HepG2 (cell line): ENCODE data around the gene SNX11.

Experiments used
- CREB1 ChIP-seq, 2 experiments: fragments of 450-650 bp in 1 of 2; IDR thresholded peaks; 2 replicates each; pipeline ENCODE4 v1.6.1; 2016 to 2017; ENCODE audit warnings: control low read depth in 1 of 2, mild to moderate bottlenecking in 1 of 2, missing compliant biosample characterization in 1 of 2, missing genetic modification characterization in 1 of 2
- CTCF ChIP-seq: sonication (generic); formaldehyde crosslinking; IDR thresholded peaks from 2 replicates; pipeline ENCODE4 v1.5.0; 2020; ENCODE audit warnings: mild to moderate bottlenecking, missing genetic modification reagents, moderate library complexity
- HDAC2 ChIP-seq: sonication (generic); formaldehyde crosslinking; IDR thresholded peaks from 2 replicates; pipeline ENCODE4 v1.4.0; 2020; ENCODE audit warnings: missing genetic modification reagents
- MTF2 ChIP-seq: sonication (generic); formaldehyde crosslinking; IDR thresholded peaks from 2 replicates; pipeline ENCODE4 v1.5.0; 2020; ENCODE audit warnings: missing genetic modification reagents, borderline replicate concordance
- RXRA ChIP-seq: sonication (generic); formaldehyde crosslinking; IDR thresholded peaks from 2 replicates; pipeline ENCODE4 v1.5.1; 2020; ENCODE audit warnings: missing genetic modification reagents
- SOX6 ChIP-seq, 2 experiments: fragments of 450-650 bp in 1 of 2; sonication (generic) in 1 of 2; formaldehyde crosslinking in 1 of 2; IDR thresholded peaks; 2 replicates each; pipeline versions ENCODE4 v1.4.0 to v1.6.1; 2017 to 2020; ENCODE audit warnings: antibody characterized with exemption in 1 of 2, mild to moderate bottlenecking in 1 of 2, missing genetic modification reagents in 1 of 2
- ZBTB1 ChIP-seq: sonication (generic); formaldehyde crosslinking; IDR thresholded peaks from 2 replicates; pipeline ENCODE4 v1.4.0; 2020; ENCODE audit warnings: missing genetic modification reagents, borderline replicate concordance
- ZFAT ChIP-seq: sonication (generic); formaldehyde crosslinking; conservative IDR thresholded peaks from 2 replicates; pipeline ENCODE4 v1.8.1; 2023; ENCODE audit warnings: missing genetic modification reagents, inconsistent platforms
- TF ChIP-seq, protein P1 (sequence below): sonication (generic); formaldehyde crosslinking; IDR thresholded peaks from 2 replicates; pipeline ENCODE4 v1.4.0; 2020; ENCODE audit warnings: missing genetic modification reagents
- TF ChIP-seq, protein P2 (sequence below): sonication (generic); formaldehyde crosslinking; IDR thresholded peaks from 2 replicates; pipeline ENCODE4 v1.4.0; 2020; ENCODE audit warnings: missing genetic modification reagents

- TF ChIP-seq HDAC2 (no peak), RXRA (CRISPR knock-in tag) (no peak), CTCF (CRISPR knock-in tag) (no peak), MTF2 (no peak), ZFAT (no peak), CREB1 (IDR thresholded peaks at IDR 0.05) (no peak), CREB1 (CRISPR knock-in tag; IDR thresholded peaks at IDR 0.05) (no peak), SOX6 (IDR thresholded peaks at IDR 0.05) (no peak), SOX6 (CRISPR knock-in tag; IDR thresholded peaks at IDR 0.05) (no peak), ZBTB1 (CRISPR knock-in tag) (no peak)
- TF ChIP-seq, protein P1, sequence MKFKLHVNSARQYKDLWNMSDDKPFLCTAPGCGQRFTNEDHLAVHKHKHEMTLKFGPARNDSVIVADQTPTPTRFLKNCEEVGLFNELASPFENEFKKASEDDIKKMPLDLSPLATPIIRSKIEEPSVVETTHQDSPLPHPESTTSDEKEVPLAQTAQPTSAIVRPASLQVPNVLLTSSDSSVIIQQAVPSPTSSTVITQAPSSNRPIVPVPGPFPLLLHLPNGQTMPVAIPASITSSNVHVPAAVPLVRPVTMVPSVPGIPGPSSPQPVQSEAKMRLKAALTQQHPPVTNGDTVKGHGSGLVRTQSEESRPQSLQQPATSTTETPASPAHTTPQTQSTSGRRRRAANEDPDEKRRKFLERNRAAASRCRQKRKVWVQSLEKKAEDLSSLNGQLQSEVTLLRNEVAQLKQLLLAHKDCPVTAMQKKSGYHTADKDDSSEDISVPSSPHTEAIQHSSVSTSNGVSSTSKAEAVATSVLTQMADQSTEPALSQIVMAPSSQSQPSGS (CRISPR knock-in tag) = no peak
- TF ChIP-seq, protein P2, sequence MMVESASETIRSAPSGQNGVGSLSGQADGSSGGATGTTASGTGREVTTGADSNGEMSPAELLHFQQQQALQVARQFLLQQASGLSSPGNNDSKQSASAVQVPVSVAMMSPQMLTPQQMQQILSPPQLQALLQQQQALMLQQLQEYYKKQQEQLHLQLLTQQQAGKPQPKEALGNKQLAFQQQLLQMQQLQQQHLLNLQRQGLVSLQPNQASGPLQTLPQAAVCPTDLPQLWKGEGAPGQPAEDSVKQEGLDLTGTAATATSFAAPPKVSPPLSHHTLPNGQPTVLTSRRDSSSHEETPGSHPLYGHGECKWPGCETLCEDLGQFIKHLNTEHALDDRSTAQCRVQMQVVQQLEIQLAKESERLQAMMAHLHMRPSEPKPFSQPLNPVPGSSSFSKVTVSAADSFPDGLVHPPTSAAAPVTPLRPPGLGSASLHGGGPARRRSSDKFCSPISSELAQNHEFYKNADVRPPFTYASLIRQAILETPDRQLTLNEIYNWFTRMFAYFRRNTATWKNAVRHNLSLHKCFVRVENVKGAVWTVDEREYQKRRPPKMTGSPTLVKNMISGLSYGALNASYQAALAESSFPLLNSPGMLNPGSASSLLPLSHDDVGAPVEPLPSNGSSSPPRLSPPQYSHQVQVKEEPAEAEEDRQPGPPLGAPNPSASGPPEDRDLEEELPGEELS (CRISPR knock-in tag) = no peak
Observed at GRCh38 chr17:48137656-48138055, 30.1 kb downstream of the SNX11 start.
